Frontal cortex (tissue), 4 donors: ENCODE measurements around the gene MCCC1. TPM values are rescaled to one million over a fixed set of nuclear protein-coding genes. Genes with fewer than 3 reads are reported as not detected.

Source experiments
- DNase-seq, 2 donors: peaks; one replicate each; pipeline ENCODE4 v3.0.0; 2012; ENCODE audit warnings: low spot score in 2 of 2
- FAIRE-seq: peaks from 2 replicates; lab custom pipeline; 2012; peaks lifted over from hg19 to GRCh38; lab: Jason Lieb, UNC
- total RNA-seq: library from RNA; depleted of rRNA; stranded (reverse); fragments of >200 nt; gene quantifications from one replicate; pipeline ENCODE4 v1.2.3, GENCODE V29; 2014
- donor health status: control.
- donor health status: control.
- donor health status: control.

The MCCC1 gene
- total RNA-seq, 1 donor from 2014 or later = 38.3 TPM

- FAIRE-seq = no peak
These were observed 133.4 kb downstream of the MCCC1 start for GRCh38 chr3:182965861-182966366.

More at GRCh38 chr3:182965861-182966366, 133.4 kb downstream of the MCCC1 start:
- no peak for DNase-seq

Other genes starting within 250 kb of the MCCC1 start
- 60.3 TPM for gene DCUN1D1, start 119.0 kb downstream of the MCCC1 start, total RNA-seq
- not detected for gene LAMP3, start 63.2 kb upstream of the MCCC1 start, total RNA-seq
- 19.2 TPM for gene B3GNT5, start 153.8 kb upstream of the MCCC1 start, total RNA-seq